ENCODE results near the gene RBSN. TPM values are rescaled to one million over a fixed set of nuclear protein-coding genes. Genes with fewer than 3 reads are reported as not detected.

The RBSN gene
- total RNA-seq, 4 donors from 2014 or later, result 16.0 to 25.0 (median 18.2) TPM

GRCh38 chr3:15045667-15046066, 53.3 kb downstream of the RBSN start:
- WGBS, 2 donors, result 57 to 80% methylated on average over 1 of the region's 1 CpG

DNA sequence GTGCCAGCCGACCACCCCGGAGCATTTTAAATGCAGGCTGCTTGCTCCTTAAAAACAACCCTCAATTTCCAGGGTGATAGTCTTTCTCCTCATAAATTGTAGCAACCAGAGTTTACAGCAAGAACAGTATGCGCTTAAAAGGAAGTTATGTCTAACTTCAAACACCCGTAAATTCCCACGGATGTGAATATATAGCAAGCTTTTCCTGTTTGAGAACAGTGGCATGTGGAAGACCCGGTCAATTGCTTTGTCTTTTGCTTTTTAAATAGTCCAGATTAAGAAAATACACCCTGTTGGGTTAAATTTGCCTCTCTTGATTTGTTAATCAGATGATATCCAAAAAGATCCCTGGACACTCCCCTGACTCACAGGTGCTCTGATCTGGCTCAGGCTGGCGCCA, 54.6 kb downstream of the RBSN start:
- WGBS, 2 donors, result 64 to 77% methylated on average over 6 to 7 of the region's 7 CpGs
- no peak for TF ChIP-seq POLR2A (IDR thresholded peaks at IDR 0.05)
- TF ChIP-seq, protein P1, sequence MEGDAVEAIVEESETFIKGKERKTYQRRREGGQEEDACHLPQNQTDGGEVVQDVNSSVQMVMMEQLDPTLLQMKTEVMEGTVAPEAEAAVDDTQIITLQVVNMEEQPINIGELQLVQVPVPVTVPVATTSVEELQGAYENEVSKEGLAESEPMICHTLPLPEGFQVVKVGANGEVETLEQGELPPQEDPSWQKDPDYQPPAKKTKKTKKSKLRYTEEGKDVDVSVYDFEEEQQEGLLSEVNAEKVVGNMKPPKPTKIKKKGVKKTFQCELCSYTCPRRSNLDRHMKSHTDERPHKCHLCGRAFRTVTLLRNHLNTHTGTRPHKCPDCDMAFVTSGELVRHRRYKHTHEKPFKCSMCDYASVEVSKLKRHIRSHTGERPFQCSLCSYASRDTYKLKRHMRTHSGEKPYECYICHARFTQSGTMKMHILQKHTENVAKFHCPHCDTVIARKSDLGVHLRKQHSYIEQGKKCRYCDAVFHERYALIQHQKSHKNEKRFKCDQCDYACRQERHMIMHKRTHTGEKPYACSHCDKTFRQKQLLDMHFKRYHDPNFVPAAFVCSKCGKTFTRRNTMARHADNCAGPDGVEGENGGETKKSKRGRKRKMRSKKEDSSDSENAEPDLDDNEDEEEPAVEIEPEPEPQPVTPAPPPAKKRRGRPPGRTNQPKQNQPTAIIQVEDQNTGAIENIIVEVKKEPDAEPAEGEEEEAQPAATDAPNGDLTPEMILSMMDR (IDR thresholded peaks at IDR 0.05), result no peak
- H3K9me3 ChIP-seq, result no peaks in the 10 kb centered on the region
- no peaks in the 10 kb centered on the region for H3K4me1 ChIP-seq
- H3K27me3 ChIP-seq, result no peaks in the 10 kb centered on the region
- peaks cover 19 to 100% (median 50%) of the 10 kb centered on the region in 3 donors for H3K36me3 ChIP-seq
- intact Hi-C loops (cut with DNase I), result no loop called here
- H3K27ac ChIP-seq, result no peak overlapping the region
- DNase-seq, result no peak
- no peak overlapping the region for H3K4me3 ChIP-seq

More at GRCh38 chr3:15045667-15046066, 53.3 kb downstream of the RBSN start:
- intact Hi-C loops (cut with DNase I), result no loop called here
- Histone ChIP-seq H3K9me3 (no peaks in the 10 kb centered on the region), H3K27me3 (no peaks in the 10 kb centered on the region), H3K27ac (no peak overlapping the region), H3K4me1 (no peaks in the 10 kb centered on the region), H3K36me3 (peaks cover 15 to 100% (median 60%) of the 10 kb centered on the region in 3 donors), H3K4me3 (no peak overlapping the region)
- TF ChIP-seq POLR2A (IDR thresholded peaks at IDR 0.05), result no peak
- TF ChIP-seq, protein P1 (IDR thresholded peaks at IDR 0.05), result no peak
- no peak for DNase-seq

GRCh38 chr3:15043408-15044171, 55.4 kb downstream of the RBSN start:
- intact Hi-C loops (cut with DNase I), result no loop called here
- H3K36me3 ChIP-seq, result peaks cover 15 to 100% (median 51%) of the 10 kb centered on the region in 3 donors
- H3K27ac ChIP-seq, result no peak overlapping the region
- H3K4me3 ChIP-seq, result no peak overlapping the region
- TF ChIP-seq POLR2A (IDR thresholded peaks at IDR 0.05), result no peak
- TF ChIP-seq, protein P1 (IDR thresholded peaks at IDR 0.05), result no peak
- H3K9me3 ChIP-seq, result no peaks in the 10 kb centered on the region
- H3K4me1 ChIP-seq, result no peaks in the 10 kb centered on the region
- H3K27me3 ChIP-seq, result no peaks in the 10 kb centered on the region
- DNase-seq, result no peak
- 77 to 83% methylated on average over 8 to 11 of the region's 11 CpGs for WGBS, 2 donors

- no peak overlapping the region for H3K4me3 ChIP-seq
- no peak for DNase-seq
- H3K9me3 ChIP-seq, result no peaks in the 10 kb centered on the region
- WGBS, 2 donors, result 67 to 69% methylated on average over 3 of the region's 3 CpGs
- H3K27ac ChIP-seq, result no peak overlapping the region
- no peaks in the 10 kb centered on the region for H3K4me1 ChIP-seq
- TF ChIP-seq, protein P1 (IDR thresholded peaks at IDR 0.05), result no peak
- TF ChIP-seq POLR2A (IDR thresholded peaks at IDR 0.05), result no peak
- H3K27me3 ChIP-seq, result no peaks in the 10 kb centered on the region
- intact Hi-C loops (cut with DNase I), result no loop called here
- peaks cover 15 to 100% (median 53%) of the 10 kb centered on the region in 3 donors for H3K36me3 ChIP-seq
These were observed 56.0 kb downstream of the RBSN start for GRCh38 chr3:15042936-15043335.

DNA sequence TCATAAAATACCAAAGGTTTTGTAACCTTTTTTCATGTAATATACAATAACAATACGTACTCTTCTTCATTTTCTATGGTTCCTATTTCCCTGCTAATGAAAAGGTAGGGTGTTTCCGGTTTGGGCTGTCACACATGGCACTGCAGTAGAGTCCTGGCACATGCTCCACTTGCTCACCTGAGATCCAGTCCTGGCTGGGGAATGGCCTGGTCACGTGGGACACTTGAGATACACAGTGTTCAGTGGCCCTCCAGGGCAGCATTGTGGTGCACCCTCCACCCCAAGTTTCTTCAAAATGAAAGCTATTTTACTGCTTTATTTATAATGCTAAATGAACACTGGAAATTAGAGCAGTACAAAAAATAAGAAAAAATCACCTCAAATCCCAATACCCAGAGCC, 57.0 kb downstream of the RBSN start:
- no peak overlapping the region for H3K27ac ChIP-seq
- no peak overlapping the region for H3K4me3 ChIP-seq
- H3K36me3 ChIP-seq, result peaks cover 15 to 100% (median 50%) of the 10 kb centered on the region in 3 donors
- intact Hi-C loops (cut with DNase I), result no loop called here
- H3K4me1 ChIP-seq, result no peaks in the 10 kb centered on the region
- no peak for DNase-seq
- TF ChIP-seq, protein P1 (IDR thresholded peaks at IDR 0.05), result no peak
- no peak for TF ChIP-seq POLR2A (IDR thresholded peaks at IDR 0.05)
- 65 to 69% methylated on average over 3 of the region's 3 CpGs for WGBS, 2 donors
- no peaks in the 10 kb centered on the region for H3K9me3 ChIP-seq
- no peaks in the 10 kb centered on the region for H3K27me3 ChIP-seq
